Gastroesophageal sphincter (tissue), 3 donors: ENCODE data around the gene MAPK8IP3.

Source experiments
- EP300 ChIP-seq: sonication (generic); formaldehyde crosslinking; IDR thresholded peaks from one replicate; pipeline ENCODE4 v1.6.1; 2017; ENCODE audit warnings: antibody characterized with exemption, mild to moderate bottlenecking
- POLR2A ChIP-seq, 2 donors: fragments of 450-650 bp; IDR thresholded peaks; one replicate each; pipeline ENCODE4 v1.6.1; 2017; ENCODE audit warnings: antibody characterized with exemption in 2 of 2, mild to moderate bottlenecking in 2 of 2, moderate library complexity in 1 of 2
- POLR2AphosphoS5 ChIP-seq: sonication (generic); formaldehyde crosslinking; IDR thresholded peaks from one replicate; pipeline ENCODE4 v1.6.1; 2017; ENCODE audit warnings: antibody characterized with exemption
- TF ChIP-seq, protein P1 (sequence below), 4 experiments: fragments of 200-600 bp in 2 of 4; fragments of 450-650 bp in 2 of 4; sonication (generic) in 1 of 4; IDR thresholded peaks; one replicate each; pipeline ENCODE4 v1.5.1; 2017 to 2019; ENCODE audit warnings: antibody characterized with exemption in 4 of 4, mild to moderate bottlenecking in 2 of 4, moderate library complexity in 2 of 4

- TF ChIP-seq, protein P1, sequence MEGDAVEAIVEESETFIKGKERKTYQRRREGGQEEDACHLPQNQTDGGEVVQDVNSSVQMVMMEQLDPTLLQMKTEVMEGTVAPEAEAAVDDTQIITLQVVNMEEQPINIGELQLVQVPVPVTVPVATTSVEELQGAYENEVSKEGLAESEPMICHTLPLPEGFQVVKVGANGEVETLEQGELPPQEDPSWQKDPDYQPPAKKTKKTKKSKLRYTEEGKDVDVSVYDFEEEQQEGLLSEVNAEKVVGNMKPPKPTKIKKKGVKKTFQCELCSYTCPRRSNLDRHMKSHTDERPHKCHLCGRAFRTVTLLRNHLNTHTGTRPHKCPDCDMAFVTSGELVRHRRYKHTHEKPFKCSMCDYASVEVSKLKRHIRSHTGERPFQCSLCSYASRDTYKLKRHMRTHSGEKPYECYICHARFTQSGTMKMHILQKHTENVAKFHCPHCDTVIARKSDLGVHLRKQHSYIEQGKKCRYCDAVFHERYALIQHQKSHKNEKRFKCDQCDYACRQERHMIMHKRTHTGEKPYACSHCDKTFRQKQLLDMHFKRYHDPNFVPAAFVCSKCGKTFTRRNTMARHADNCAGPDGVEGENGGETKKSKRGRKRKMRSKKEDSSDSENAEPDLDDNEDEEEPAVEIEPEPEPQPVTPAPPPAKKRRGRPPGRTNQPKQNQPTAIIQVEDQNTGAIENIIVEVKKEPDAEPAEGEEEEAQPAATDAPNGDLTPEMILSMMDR (IDR thresholded peaks at IDR 0.05) = no peak
- TF ChIP-seq POLR2A (IDR thresholded peaks at IDR 0.05) (no peak), EP300 (no peak), POLR2AphosphoS5 (no peak)
Measured at GRCh38 chr16:1771864-1772361, 65.9 kb downstream of the MAPK8IP3 start.
